CD4-positive, CD25-positive, alpha-beta regulatory T cell (primary cell): Measurements from ENCODE around the gene ZBTB4. TPM values are rescaled to one million over a fixed set of nuclear protein-coding genes. Genes with fewer than 3 reads are reported as not detected.

Experiments used
- ATAC-seq, 2 donors: fragments of 150-1000 bp; cut with Tn5 transposase; one replicate each; pipeline ENCODE4 v1.10.0; 2021; ENCODE audit warnings: low read depth in 2 of 2, moderate number of reproducible peaks in 2 of 2, moderate library complexity in 1 of 2
- DNase-seq, 3 donors: peaks; one replicate each; pipeline versions ENCODE4 v3.0.0 to v3.0.0-alpha.2; 2012 to 2022; ENCODE audit warnings: mixed read lengths in 1 of 3
- H3K27ac ChIP-seq: one replicate; pipeline ENCODE4 v1.7.0; 2013; ENCODE audit warnings: mild to moderate bottlenecking, low read length; ENCODE audit not compliant: insufficient read depth, poor library complexity, severe bottlenecking
- H3K27me3 ChIP-seq: one replicate; pipeline ENCODE4 v1.7.0; 2013; ENCODE audit warnings: low read length; ENCODE audit not compliant: control insufficient read depth, insufficient read depth
- H3K36me3 ChIP-seq: one replicate; pipeline ENCODE4 v1.7.0; 2013; ENCODE audit warnings: mild to moderate bottlenecking, low read length, moderate library complexity; ENCODE audit not compliant: control insufficient read depth, insufficient read depth
- H3K4me1 ChIP-seq: 2 replicates; pipeline ENCODE4 v1.7.0; 2013; ENCODE audit warnings: mild to moderate bottlenecking, low read length; ENCODE audit not compliant: insufficient read depth, control insufficient read depth, poor library complexity, severe bottlenecking
- H3K4me3 ChIP-seq: one replicate; pipeline ENCODE4 v1.7.0; 2013; ENCODE audit warnings: low read depth, mild to moderate bottlenecking, low read length, moderate library complexity
- H3K9me3 ChIP-seq, 2 experiments: 1 replicate in 1 of 2; 2 replicates in 1 of 2; pipeline ENCODE4 v1.7.0; 2013; ENCODE audit warnings: low read length in 2 of 2, mild to moderate bottlenecking in 1 of 2, moderate library complexity in 1 of 2; ENCODE audit not compliant: control insufficient read depth in 2 of 2
- H3K27ac Mint-ChIP-seq, 3 donors: one replicate each; pipeline ENCODE4 v1.8.0; 2020 to 2022; ENCODE audit warnings: mild to moderate bottlenecking in 3 of 3, mixed read lengths in 3 of 3, moderate library complexity in 2 of 3
- H3K27me3 Mint-ChIP-seq: one replicate; pipeline ENCODE4 v1.8.0; 2022; ENCODE audit warnings: mild to moderate bottlenecking, mixed read lengths
- H3K36me3 Mint-ChIP-seq: one replicate; pipeline ENCODE4 v1.8.0; 2020; ENCODE audit warnings: mixed read lengths
- H3K4me1 Mint-ChIP-seq, 4 donors: one replicate each; pipeline ENCODE4 v1.8.0; 2020 to 2022; ENCODE audit warnings: mixed read lengths in 4 of 4, mild to moderate bottlenecking in 1 of 4
- H3K4me3 Mint-ChIP-seq, 4 donors: one replicate each; pipeline ENCODE4 v1.8.0; 2020 to 2022; ENCODE audit warnings: mild to moderate bottlenecking in 4 of 4, mixed read lengths in 4 of 4, moderate library complexity in 3 of 4
- H3K9me3 Mint-ChIP-seq, 7 donors: one replicate each; pipeline ENCODE4 v1.8.0; 2020 to 2022; ENCODE audit warnings: mixed read lengths in 7 of 7, mild to moderate bottlenecking in 3 of 7, moderate library complexity in 2 of 7
- polyA plus RNA-seq, 4 donors: library from polyadenylated mRNA; unstranded; fragments of 300-500 nt; fragmentation: Illumina TruSeq; gene quantifications; one replicate each; pipeline ENCODE4 v1.2.3, GENCODE V29; 2021
- total RNA-seq: library from RNA; stranded (reverse); gene quantifications from one replicate; pipeline ENCODE4 v1.2.3, GENCODE V29; 2022

The ZBTB4 gene
- total and polyA plus RNA-seq, 5 donors from 2014 or later = 8.3 to 53.5 (median 11.5) TPM

DNA sequence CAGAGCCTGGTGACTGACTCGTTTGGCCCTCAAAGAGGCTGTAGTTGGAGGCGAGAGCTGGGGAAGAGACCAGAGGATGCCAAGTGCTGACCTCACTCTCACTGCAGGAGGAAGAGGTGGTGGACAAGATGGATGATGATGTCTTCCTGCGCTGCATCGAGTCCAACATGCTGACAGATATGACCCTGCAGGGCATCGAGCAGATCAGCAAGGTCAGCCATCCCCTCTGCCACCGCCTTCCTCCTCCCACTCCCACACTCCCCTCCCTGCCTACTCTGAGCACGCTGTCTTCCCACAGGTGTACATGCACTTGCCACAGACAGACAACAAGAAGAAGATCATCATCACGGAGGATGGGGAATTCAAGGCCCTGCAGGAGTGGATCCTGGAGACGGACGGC is 31.7 kb upstream of the ZBTB4 start:
- ATAC-seq = no peak
- peaks cover 27% of the 10 kb centered on the region for H3K36me3 Mint-ChIP-seq
- no peaks in the 10 kb centered on the region for H3K9me3 ChIP-seq
- no peak overlapping the region for H3K27ac ChIP-seq
- H3K4me1 ChIP-seq = no peaks in the 10 kb centered on the region
- H3K4me3 ChIP-seq = no peak overlapping the region
- no peak for DNase-seq
- H3K36me3 ChIP-seq = peaks cover 81% of the 10 kb centered on the region
- no peaks in the 10 kb centered on the region for H3K27me3 Mint-ChIP-seq
- no peaks in the 10 kb centered on the region for H3K27me3 ChIP-seq
- no peak overlapping the region for H3K4me3 Mint-ChIP-seq
- peak overlapping the region in 2 of 3 donors; percentile 32 to 62 for H3K27ac Mint-ChIP-seq
- H3K4me1 Mint-ChIP-seq = peaks cover 0 to 5% (median 0%) of the 10 kb centered on the region in 4 donors
- no peaks in the 10 kb centered on the region for H3K9me3 Mint-ChIP-seq

- H3K27ac Mint-ChIP-seq = peak overlapping the region in 1 of 3 donors; percentile 38
- H3K27ac ChIP-seq = no peak overlapping the region
- peaks cover 0 to 5% (median 0%) of the 10 kb centered on the region in 4 donors for H3K4me1 Mint-ChIP-seq
- peaks cover 34% of the 10 kb centered on the region for H3K36me3 Mint-ChIP-seq
- ATAC-seq (no peak), DNase-seq (no peak)
- peaks cover 91% of the 10 kb centered on the region for H3K36me3 ChIP-seq
- H3K4me3 Mint-ChIP-seq = no peak overlapping the region
- H3K4me1 ChIP-seq = no peaks in the 10 kb centered on the region
- H3K27me3 ChIP-seq = no peaks in the 10 kb centered on the region
- H3K9me3 Mint-ChIP-seq = no peaks in the 10 kb centered on the region
- no peak overlapping the region for H3K4me3 ChIP-seq
- no peaks in the 10 kb centered on the region for H3K27me3 Mint-ChIP-seq
- H3K9me3 ChIP-seq = no peaks in the 10 kb centered on the region
These were observed 30.5 kb upstream of the ZBTB4 start for GRCh38 chr17:7509937-7510336.

GRCh38 chr17:7508846-7509245 is 29.4 kb upstream of the ZBTB4 start:
- H3K9me3 Mint-ChIP-seq = no peaks in the 10 kb centered on the region
- peak overlapping the region in 1 of 4 donors; percentile 35 for H3K4me3 Mint-ChIP-seq
- peaks cover 39% of the 10 kb centered on the region for H3K36me3 Mint-ChIP-seq
- Histone ChIP-seq H3K4me1 (no peaks in the 10 kb centered on the region), H3K27me3 (no peaks in the 10 kb centered on the region), H3K27ac (no peak overlapping the region), H3K9me3 (no peaks in the 10 kb centered on the region), H3K36me3 (peaks cover 94% of the 10 kb centered on the region), H3K4me3 (no peak overlapping the region)
- H3K4me1 Mint-ChIP-seq = no peaks in the 10 kb centered on the region
- no peaks in the 10 kb centered on the region for H3K27me3 Mint-ChIP-seq
- DNase-seq (no peak), ATAC-seq (no peak)
- H3K27ac Mint-ChIP-seq = no peak overlapping the region

GRCh38 chr17:7508145-7508544 is 28.7 kb upstream of the ZBTB4 start:
- no peaks in the 10 kb centered on the region for H3K9me3 ChIP-seq
- Mint-ChIP-seq H3K9me3 (no peaks in the 10 kb centered on the region), H3K4me1 (no peaks in the 10 kb centered on the region), H3K27me3 (no peaks in the 10 kb centered on the region), H3K36me3 (peaks cover 43% of the 10 kb centered on the region), H3K27ac (no peak overlapping the region), H3K4me3 (no peak overlapping the region)
- no peak overlapping the region for H3K27ac ChIP-seq
- peaks cover 94% of the 10 kb centered on the region for H3K36me3 ChIP-seq
- no peak overlapping the region for H3K4me3 ChIP-seq
- DNase-seq = no peak
- ATAC-seq = no peak
- H3K27me3 ChIP-seq = no peaks in the 10 kb centered on the region
- no peaks in the 10 kb centered on the region for H3K4me1 ChIP-seq

DNA sequence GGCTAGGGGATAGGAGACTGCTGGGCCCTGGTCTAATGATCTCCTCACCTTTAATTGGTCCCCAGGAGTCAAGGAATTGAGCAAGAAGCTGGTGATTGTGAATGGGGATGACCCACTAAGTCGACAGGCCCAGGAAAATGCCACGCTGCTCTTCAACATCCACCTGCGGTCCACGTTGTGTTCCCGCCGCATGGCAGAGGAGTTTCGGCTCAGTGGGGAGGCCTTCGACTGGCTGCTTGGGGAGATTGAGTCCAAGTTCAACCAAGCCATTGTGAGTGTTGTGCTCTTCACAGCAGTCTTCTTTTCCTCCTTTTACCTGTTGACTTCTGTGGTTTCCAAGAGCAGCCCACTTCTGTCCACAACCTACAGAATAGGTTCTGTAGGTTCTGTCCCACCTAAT is 24.1 kb upstream of the ZBTB4 start:
- H3K36me3 ChIP-seq = peaks cover 92% of the 10 kb centered on the region
- no peaks in the 10 kb centered on the region for H3K9me3 ChIP-seq
- ATAC-seq (no peak), DNase-seq (no peak)
- no peaks in the 10 kb centered on the region for H3K27me3 ChIP-seq
- H3K4me3 ChIP-seq = no peak overlapping the region
- H3K27ac Mint-ChIP-seq = peak overlapping the region in 1 of 3 donors; percentile 11
- H3K9me3 Mint-ChIP-seq = peaks cover 0 to 2% (median 0%) of the 10 kb centered on the region in 7 donors
- H3K4me3 Mint-ChIP-seq = no peak overlapping the region
- H3K36me3 Mint-ChIP-seq = peaks cover 47% of the 10 kb centered on the region
- no peaks in the 10 kb centered on the region for H3K27me3 Mint-ChIP-seq
- H3K4me1 Mint-ChIP-seq = no peaks in the 10 kb centered on the region
- H3K4me1 ChIP-seq = no peaks in the 10 kb centered on the region
- H3K27ac ChIP-seq = no peak overlapping the region

- H3K4me1 Mint-ChIP-seq = no peaks in the 10 kb centered on the region
- H3K4me3 ChIP-seq = no peak overlapping the region
- H3K4me1 ChIP-seq = no peaks in the 10 kb centered on the region
- peaks cover 0 to 2% (median 0%) of the 10 kb centered on the region in 7 donors for H3K9me3 Mint-ChIP-seq
- H3K27me3 ChIP-seq = no peaks in the 10 kb centered on the region
- peaks cover 43% of the 10 kb centered on the region for H3K36me3 Mint-ChIP-seq
- H3K36me3 ChIP-seq = peaks cover 92% of the 10 kb centered on the region
- no peak for ATAC-seq
- no peak overlapping the region for H3K4me3 Mint-ChIP-seq
- no peaks in the 10 kb centered on the region for H3K27me3 Mint-ChIP-seq
- no peaks in the 10 kb centered on the region for H3K9me3 ChIP-seq
- H3K27ac Mint-ChIP-seq = no peak overlapping the region
- no peak overlapping the region for H3K27ac ChIP-seq
- no peak for DNase-seq
These were observed 23.6 kb upstream of the ZBTB4 start for GRCh38 chr17:7502987-7503386.

GRCh38 chr17:7502171-7502847 is 22.9 kb upstream of the ZBTB4 start:
- H3K36me3 ChIP-seq = peaks cover 95% of the 10 kb centered on the region
- no peaks in the 10 kb centered on the region for H3K4me1 ChIP-seq
- no peak overlapping the region for H3K4me3 ChIP-seq
- H3K27ac Mint-ChIP-seq = no peak overlapping the region
- no peaks in the 10 kb centered on the region for H3K27me3 ChIP-seq
- H3K9me3 Mint-ChIP-seq = peaks cover 0 to 2% (median 0%) of the 10 kb centered on the region in 7 donors
- no peak overlapping the region for H3K4me3 Mint-ChIP-seq
- H3K27me3 Mint-ChIP-seq = no peaks in the 10 kb centered on the region
- no peak for ATAC-seq
- no peak overlapping the region for H3K27ac ChIP-seq
- no peaks in the 10 kb centered on the region for H3K4me1 Mint-ChIP-seq
- H3K9me3 ChIP-seq = no peaks in the 10 kb centered on the region
- peaks cover 42% of the 10 kb centered on the region for H3K36me3 Mint-ChIP-seq
- DNase-seq = no peak

- DNase-seq (no peak), ATAC-seq (no peak)
- H3K4me3 ChIP-seq = no peak overlapping the region
- peaks cover 95% of the 10 kb centered on the region for H3K36me3 ChIP-seq
- Mint-ChIP-seq H3K36me3 (peaks cover 47% of the 10 kb centered on the region), H3K4me3 (no peak overlapping the region), H3K27ac (peak overlapping the region in 1 of 3 donors; percentile 72), H3K4me1 (peaks cover 0 to 2% (median 0%) of the 10 kb centered on the region in 4 donors), H3K27me3 (no peaks in the 10 kb centered on the region), H3K9me3 (peaks cover 0 to 2% (median 0%) of the 10 kb centered on the region in 7 donors)
- H3K27ac ChIP-seq = no peak overlapping the region
- no peaks in the 10 kb centered on the region for H3K9me3 ChIP-seq
- no peaks in the 10 kb centered on the region for H3K27me3 ChIP-seq
- H3K4me1 ChIP-seq = no peaks in the 10 kb centered on the region
These were observed 22.3 kb upstream of the ZBTB4 start for GRCh38 chr17:7501729-7502128.
